Left ventricle myocardium inferior (tissue), 1 donor: ENCODE results near the gene THOC6. TPM values are rescaled to one million over a fixed set of nuclear protein-coding genes. Genes with fewer than 3 reads are reported as not detected.

Experiments used
- DNase-seq: peaks from one replicate; pipeline ENCODE4 v3.0.0-alpha.2; 2020
- H3K27ac ChIP-seq: fragments of 200-600 bp; replicated peaks from 2 replicates; pipeline ENCODE4 v1.8.0; 2021
- H3K27me3 ChIP-seq: fragments of 200-600 bp; 2 replicates; pipeline ENCODE4 v1.8.0; 2021; ENCODE audit warnings: low read depth
- H3K36me3 ChIP-seq: fragments of 200-600 bp; 2 replicates; pipeline ENCODE4 v1.8.0; 2021
- H3K4me1 ChIP-seq: fragments of 200-600 bp; 2 replicates; pipeline ENCODE4 v1.8.0; 2021
- H3K4me3 ChIP-seq: fragments of 200-600 bp; 2 replicates; pipeline ENCODE4 v1.8.0; 2021; ENCODE audit warnings: mild to moderate bottlenecking, moderate library complexity
- H3K9me3 ChIP-seq: fragments of 200-600 bp; replicated peaks from 2 replicates; pipeline ENCODE4 v1.8.0; 2021
- intact Hi-C: fragments of 100-400 bp; cut with micrococcal nuclease; formaldehyde crosslinking; loops from one replicate; pipeline ENCODE4 v1.11.0; 2022
- total RNA-seq: library from RNA; stranded (reverse); fragmentation: NEBNext Ultra II Directional; extraction: Animal tissue kit (Norgen Biotek cat#: 25700); gene quantifications from one replicate; pipeline ENCODE4 v1.2.1, GENCODE V29; 2021
- TF ChIP-seq, protein P1 (sequence below): fragments of 200-600 bp; IDR thresholded peaks from 2 replicates; pipeline ENCODE4 v1.8.0; 2021; ENCODE audit warnings: antibody characterized with exemption, mild to moderate bottlenecking, borderline replicate concordance
- donor health status: DM: no; HTN: yes; CAD: no; lungs with severe emphysema.

THOC6 gene
- total RNA-seq, 1 donor from 2014 or later = 9.1 TPM

- TF ChIP-seq, protein P1, sequence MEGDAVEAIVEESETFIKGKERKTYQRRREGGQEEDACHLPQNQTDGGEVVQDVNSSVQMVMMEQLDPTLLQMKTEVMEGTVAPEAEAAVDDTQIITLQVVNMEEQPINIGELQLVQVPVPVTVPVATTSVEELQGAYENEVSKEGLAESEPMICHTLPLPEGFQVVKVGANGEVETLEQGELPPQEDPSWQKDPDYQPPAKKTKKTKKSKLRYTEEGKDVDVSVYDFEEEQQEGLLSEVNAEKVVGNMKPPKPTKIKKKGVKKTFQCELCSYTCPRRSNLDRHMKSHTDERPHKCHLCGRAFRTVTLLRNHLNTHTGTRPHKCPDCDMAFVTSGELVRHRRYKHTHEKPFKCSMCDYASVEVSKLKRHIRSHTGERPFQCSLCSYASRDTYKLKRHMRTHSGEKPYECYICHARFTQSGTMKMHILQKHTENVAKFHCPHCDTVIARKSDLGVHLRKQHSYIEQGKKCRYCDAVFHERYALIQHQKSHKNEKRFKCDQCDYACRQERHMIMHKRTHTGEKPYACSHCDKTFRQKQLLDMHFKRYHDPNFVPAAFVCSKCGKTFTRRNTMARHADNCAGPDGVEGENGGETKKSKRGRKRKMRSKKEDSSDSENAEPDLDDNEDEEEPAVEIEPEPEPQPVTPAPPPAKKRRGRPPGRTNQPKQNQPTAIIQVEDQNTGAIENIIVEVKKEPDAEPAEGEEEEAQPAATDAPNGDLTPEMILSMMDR = no peak
- intact Hi-C loops = no loop called here
These were observed 41.4 kb upstream of the THOC6 start for GRCh38 chr16:2982402-2982801.

GRCh38 chr16:2983706-2984136 is 40.1 kb upstream of the THOC6 start:
- no peak overlapping the region for H3K27ac ChIP-seq
- H3K9me3 ChIP-seq = no peaks in the 10 kb centered on the region
- peak; percentile 81 for DNase-seq
- TF ChIP-seq, protein P1 = peak; percentile 97
- no peaks in the 10 kb centered on the region for H3K36me3 ChIP-seq
- intact Hi-C loops = no loop called here
- H3K4me1 ChIP-seq = peaks cover 51% of the 10 kb centered on the region
- peaks cover 43% of the 10 kb centered on the region for H3K27me3 ChIP-seq
- peak overlapping the region; percentile 51 for H3K4me3 ChIP-seq

More at GRCh38 chr16:2982402-2982801, 41.4 kb upstream of the THOC6 start:
- H3K27me3 ChIP-seq = peaks cover 42% of the 10 kb centered on the region
- H3K9me3 ChIP-seq = no peaks in the 10 kb centered on the region
- H3K36me3 ChIP-seq = no peaks in the 10 kb centered on the region
- no peak overlapping the region for H3K27ac ChIP-seq
- H3K4me3 ChIP-seq = no peak overlapping the region
- DNase-seq = no peak
- peaks cover 51% of the 10 kb centered on the region for H3K4me1 ChIP-seq

- Histone ChIP-seq H3K36me3 (no peaks in the 10 kb centered on the region), H3K27me3 (peaks cover 43% of the 10 kb centered on the region), H3K4me3 (peak overlapping the region; percentile 37), H3K9me3 (no peaks in the 10 kb centered on the region), H3K27ac (peak overlapping the region; percentile 93), H3K4me1 (peaks cover 43% of the 10 kb centered on the region)
- TF ChIP-seq, protein P1 = no peak
- intact Hi-C loops = no loop called here
- peak; percentile 61 for DNase-seq
These were observed 38.4 kb upstream of the THOC6 start for GRCh38 chr16:2985462-2985861.

DNA sequence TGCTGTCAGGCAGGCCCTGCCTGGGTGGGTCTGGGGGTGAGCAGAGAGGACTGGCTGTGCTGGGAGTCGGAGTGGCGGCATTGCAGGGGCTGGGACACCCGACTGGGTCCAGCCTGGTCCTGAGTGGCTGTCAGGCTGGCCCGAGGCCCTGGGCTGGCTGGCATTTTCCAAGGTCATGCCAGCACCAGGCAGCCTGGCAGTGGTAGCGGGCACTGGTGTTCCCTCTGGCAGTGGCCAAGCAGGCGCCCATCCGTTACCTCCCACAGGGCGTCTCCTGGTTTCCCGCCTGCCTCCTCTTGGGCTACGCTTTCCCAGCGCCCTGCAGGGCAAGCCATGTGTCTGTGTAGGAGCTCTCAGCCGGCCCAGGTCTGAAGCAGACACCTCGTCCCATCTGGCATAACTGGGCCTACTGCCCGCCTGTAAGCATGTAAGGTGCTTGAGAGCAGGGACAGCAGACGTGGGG is 37.9 kb upstream of the THOC6 start:
- peak overlapping the region; percentile 93 for H3K27ac ChIP-seq
- H3K36me3 ChIP-seq = no peaks in the 10 kb centered on the region
- H3K27me3 ChIP-seq = peaks cover 43% of the 10 kb centered on the region
- peaks cover 39% of the 10 kb centered on the region for H3K4me1 ChIP-seq
- TF ChIP-seq, protein P1 = no peak
- DNase-seq = peak; percentile 70
- intact Hi-C loops = no loop called here
- H3K9me3 ChIP-seq = no peaks in the 10 kb centered on the region
- H3K4me3 ChIP-seq = peak overlapping the region; percentile 37

- H3K27me3 ChIP-seq = peaks cover 43% of the 10 kb centered on the region
- H3K4me3 ChIP-seq = no peak overlapping the region
- intact Hi-C loops = no loop called here
- no peaks in the 10 kb centered on the region for H3K36me3 ChIP-seq
- no peak for DNase-seq
- TF ChIP-seq, protein P1 = no peak
- H3K4me1 ChIP-seq = peaks cover 34% of the 10 kb centered on the region
- no peaks in the 10 kb centered on the region for H3K9me3 ChIP-seq
- peak overlapping the region; percentile 93 for H3K27ac ChIP-seq
These were observed 37.1 kb upstream of the THOC6 start for GRCh38 chr16:2986623-2987188.
